SK-MEL-5 (cell line): ENCODE measurements around the gene STH. TPM values are rescaled to one million over a fixed set of nuclear protein-coding genes. Genes with fewer than 3 reads are reported as not detected.
"Not testable (repeated sequence)": the region's sequence is repeated elsewhere in the genome, so short reads cannot be mapped to it uniquely, and the experiment has no call there.

Experiments
- DNase-seq: peaks from one replicate; pipeline ENCODE4 v3.0.0-alpha.2; 2016; ENCODE audit warnings: low read depth, low spot score
- in situ Hi-C: cut with HindIII; loops from 2 replicates; pipeline ENCODE4 v1.10.0; 2016; ENCODE audit warnings: low sequenced_read_pairs, high pct_unique_total_duplicates, low pct_unique_long_range_greater_than_20kb
- total RNA-seq: library from RNA; depleted of rRNA; stranded (reverse); fragments of >200 nt; shearing (Covaris generic); gene quantifications from 2 replicates; pipeline ENCODE4 v1.2.3, GENCODE V29; 2014

STH gene
- total RNA-seq, 1 experiment from 2014 or later: not detected

- in situ Hi-C loops: no loop called here
Measured at GRCh38 chr17:46012506-46013079, 13.5 kb downstream of the STH start.

GRCh38 chr17:46013127-46013501 lies 14.1 kb downstream of the STH start:
- in situ Hi-C loops: no loop called here
- no peak for DNase-seq

More at GRCh38 chr17:46012506-46013079, 13.5 kb downstream of the STH start:
- DNase-seq: no peak

GRCh38 chr17:46013502-46014165 lies 14.6 kb downstream of the STH start:
- DNase-seq: no peak
- in situ Hi-C loops: no loop called here

GRCh38 chr17:46019408-46019925 lies 20.4 kb downstream of the STH start:
- in situ Hi-C loops, DNase-seq: not testable (repeated sequence)

- in situ Hi-C loops: no loop called here
- no peak for DNase-seq
Measured at GRCh38 chr17:46020023-46020761, 21.1 kb downstream of the STH start.

- DNase-seq: no peak
- in situ Hi-C loops: no loop called here
Measured at GRCh38 chr17:46020998-46021397, 21.9 kb downstream of the STH start.

- DNase-seq, in situ Hi-C loops: not testable (repeated sequence)
Measured at GRCh38 chr17:46023366-46023765, 24.3 kb downstream of the STH start.

GRCh38 chr17:46023783-46024388 lies 24.8 kb downstream of the STH start:
- in situ Hi-C loops: no loop called here
- DNase-seq: no peak

- no peak for DNase-seq
- in situ Hi-C loops: no loop called here
Measured at GRCh38 chr17:46024590-46024989, 25.5 kb downstream of the STH start.

- in situ Hi-C loops: no loop called here
Measured at GRCh38 chr17:46025060-46025459, 26.0 kb downstream of the STH start.

GRCh38 chr17:46025510-46026165 lies 26.6 kb downstream of the STH start:
- in situ Hi-C loops: no loop called here
- DNase-seq: no peak

More at GRCh38 chr17:46025060-46025459, 26.0 kb downstream of the STH start:
- no peak for DNase-seq

- no peak for DNase-seq
- in situ Hi-C loops: no loop called here
Measured at GRCh38 chr17:46026166-46027047, 27.4 kb downstream of the STH start.

- in situ Hi-C loops: no loop called here
Measured at GRCh38 chr17:46027048-46027975, 28.3 kb downstream of the STH start.

GRCh38 chr17:46027976-46028325 lies 28.9 kb downstream of the STH start:
- in situ Hi-C loops: no loop called here
- DNase-seq: no peak

More at GRCh38 chr17:46027048-46027975, 28.3 kb downstream of the STH start:
- no peak for DNase-seq

- DNase-seq: no peak
- in situ Hi-C loops: no loop called here
Measured at GRCh38 chr17:46028374-46028773, 29.3 kb downstream of the STH start.

- in situ Hi-C loops: no loop called here
- no peak for DNase-seq
Measured at GRCh38 chr17:46028981-46029565, 30.0 kb downstream of the STH start.
